Suppressor macrophage treated with lipopolysaccharide for 1 hour (primary cell): ENCODE measurements around the gene FAM20C.
"Not testable (repeated sequence)": the region's sequence is repeated elsewhere in the genome, so short reads cannot be mapped to it uniquely, and the experiment has no call there.

Experiments used
- DNase-seq, 3 donors: peaks; one replicate each; pipeline ENCODE4 v3.0.0-alpha.2; 2020 to 2022

FAM20C gene

DNA sequence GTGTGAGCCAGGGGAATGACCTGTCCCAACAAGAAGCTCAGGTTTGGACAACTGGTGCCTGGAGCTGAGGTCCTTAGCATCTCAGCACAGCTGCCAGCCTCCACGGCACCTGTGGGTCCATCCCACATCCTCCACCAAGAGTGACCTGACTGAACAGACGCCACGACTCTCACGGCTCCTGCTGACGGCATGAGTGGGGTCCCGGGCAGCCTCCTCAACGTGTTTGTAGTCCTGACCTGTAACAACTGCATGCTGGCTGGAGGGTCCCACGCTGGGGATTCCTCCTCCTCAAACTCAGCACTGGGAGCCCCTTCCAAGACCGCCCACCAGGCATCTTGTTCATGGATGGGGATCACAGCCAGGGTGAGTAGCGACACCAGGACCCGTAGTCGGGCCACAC, 36.2 kb downstream of the FAM20C start:
- DNase-seq, result no peak

DNA sequence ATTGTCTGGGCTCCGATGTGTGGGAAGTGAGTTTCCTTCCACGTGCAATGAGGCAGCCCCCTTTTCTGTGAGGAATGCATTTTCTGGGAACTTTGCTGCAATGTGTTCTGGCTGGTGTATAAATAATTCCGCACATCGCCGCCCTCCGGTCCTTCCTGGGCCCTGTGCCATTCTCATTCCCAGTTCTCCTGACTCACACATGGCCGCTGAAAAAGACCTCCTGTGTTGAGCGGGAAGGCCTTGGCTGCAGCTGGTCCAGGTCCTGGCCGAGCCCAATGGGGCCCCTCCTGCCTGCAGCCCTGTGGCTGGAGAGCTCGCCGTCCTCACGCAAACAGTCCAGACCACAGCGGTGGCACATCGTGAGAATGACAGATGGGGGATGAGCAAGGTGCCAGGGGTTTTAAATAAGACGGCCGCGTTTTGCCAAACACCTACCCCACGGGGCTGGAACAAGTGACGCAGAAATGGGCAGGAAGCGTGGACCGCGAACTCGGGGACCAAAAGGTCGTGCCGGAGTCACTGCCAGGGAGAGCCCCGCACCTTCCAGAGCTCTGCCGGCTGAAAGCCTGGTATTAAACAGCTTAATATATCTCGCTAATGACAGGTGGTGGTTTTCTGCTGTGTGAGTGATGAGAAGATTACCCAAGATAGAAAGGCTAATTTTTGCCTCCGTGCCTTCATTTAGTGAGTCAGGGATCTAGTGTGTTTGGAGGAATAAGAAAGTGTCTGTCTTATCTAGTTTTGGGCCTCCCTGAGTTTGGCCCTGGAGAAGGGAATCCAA, 37.0 kb downstream of the FAM20C start:
- no peak for DNase-seq

- DNase-seq, result no peak
Measured at GRCh38 chr7:230274-230673, 37.9 kb downstream of the FAM20C start.

- DNase-seq, result peak in 1 of 3 donors; percentile 24
Measured at GRCh38 chr7:231030-231857, 38.9 kb downstream of the FAM20C start.

DNA sequence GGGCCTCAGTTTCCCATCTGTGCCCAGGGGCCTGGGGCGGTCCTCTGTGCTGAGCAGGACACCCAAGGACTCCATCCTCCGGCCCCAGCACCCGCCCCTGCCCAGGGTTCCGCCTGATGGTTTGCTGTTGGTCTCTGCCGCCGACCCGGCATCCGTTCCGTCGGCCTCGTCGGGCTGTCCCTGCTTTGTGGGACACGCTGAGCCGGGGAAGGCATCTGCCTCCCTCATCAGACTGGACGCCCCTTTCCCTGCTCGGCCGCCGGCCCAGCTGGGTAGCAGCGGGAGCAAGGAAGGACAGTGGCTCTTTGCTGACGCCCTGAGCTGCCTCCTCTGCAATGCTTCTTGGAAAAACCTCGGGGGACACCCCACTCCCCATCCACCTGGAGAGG, 39.5 kb downstream of the FAM20C start:
- DNase-seq, result no peak

- no peak for DNase-seq
Measured at GRCh38 chr7:232410-233248, 40.3 kb downstream of the FAM20C start.

- no peak for DNase-seq
Measured at GRCh38 chr7:233249-234035, 41.1 kb downstream of the FAM20C start.

- DNase-seq, result no peak
Measured at GRCh38 chr7:234051-234707, 41.8 kb downstream of the FAM20C start.

DNA sequence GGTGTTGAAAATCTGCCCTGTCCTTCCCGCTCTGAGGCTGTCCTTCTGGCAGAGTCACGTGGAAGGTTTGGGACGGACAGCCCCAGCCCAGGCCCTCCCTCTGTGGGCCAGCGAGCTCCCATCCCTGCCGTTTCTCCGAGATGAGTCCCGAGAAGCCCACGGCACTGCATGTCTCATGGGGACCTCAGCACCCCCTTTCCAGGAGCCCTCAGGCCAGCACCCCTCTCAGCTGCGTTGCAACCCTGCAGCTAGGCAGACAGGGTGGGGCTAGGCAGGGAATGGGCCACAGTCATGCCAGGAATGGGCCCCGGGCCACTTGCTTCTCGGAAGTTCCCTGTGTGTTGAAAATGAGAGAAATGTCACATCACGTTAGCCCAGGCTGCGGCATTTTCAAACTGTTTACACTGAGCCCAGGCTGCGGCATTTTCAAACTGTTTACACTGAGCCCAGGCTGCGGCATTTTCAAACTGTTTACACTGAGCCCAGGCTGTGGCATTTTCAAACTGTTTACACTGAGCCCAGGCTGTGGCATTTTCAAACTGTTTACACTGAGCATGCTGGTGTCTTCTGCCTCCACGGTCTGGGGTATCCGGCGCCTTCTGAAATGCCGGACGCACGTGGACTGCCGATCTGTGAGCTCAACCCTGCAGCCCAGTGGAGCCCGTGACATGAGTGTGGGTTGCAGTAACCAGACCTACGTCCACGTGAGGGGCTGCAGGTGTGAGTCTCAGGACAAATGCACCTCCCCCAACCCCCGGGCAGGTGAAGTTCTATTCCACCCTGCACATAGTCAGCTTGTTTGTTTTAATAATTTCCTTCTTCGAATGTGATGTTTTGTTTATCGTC, 42.6 kb downstream of the FAM20C start:
- DNase-seq, result no peak

GRCh38 chr7:235576-236395, 43.4 kb downstream of the FAM20C start:
- DNase-seq, result no peak

DNA sequence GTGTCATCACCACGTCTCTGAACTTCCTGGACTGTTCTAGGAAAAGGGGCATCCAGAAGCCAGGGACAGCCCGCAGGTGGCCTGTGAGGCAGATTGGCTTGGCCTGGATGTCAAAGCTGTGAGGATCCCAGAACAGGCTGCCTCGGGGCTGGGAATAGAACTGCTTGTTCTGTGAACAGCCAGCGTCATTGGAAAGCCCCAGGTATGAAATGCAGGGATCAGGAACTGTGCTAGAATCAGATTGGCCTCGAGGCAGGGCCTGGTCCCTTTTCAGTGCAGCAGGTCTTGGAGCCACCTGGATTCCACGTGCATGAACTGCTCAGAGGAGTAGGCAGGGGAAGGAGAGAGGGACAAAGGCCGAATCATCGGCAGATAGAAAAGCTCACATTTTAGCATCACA, 44.6 kb downstream of the FAM20C start:
- DNase-seq, result no peak

DNA sequence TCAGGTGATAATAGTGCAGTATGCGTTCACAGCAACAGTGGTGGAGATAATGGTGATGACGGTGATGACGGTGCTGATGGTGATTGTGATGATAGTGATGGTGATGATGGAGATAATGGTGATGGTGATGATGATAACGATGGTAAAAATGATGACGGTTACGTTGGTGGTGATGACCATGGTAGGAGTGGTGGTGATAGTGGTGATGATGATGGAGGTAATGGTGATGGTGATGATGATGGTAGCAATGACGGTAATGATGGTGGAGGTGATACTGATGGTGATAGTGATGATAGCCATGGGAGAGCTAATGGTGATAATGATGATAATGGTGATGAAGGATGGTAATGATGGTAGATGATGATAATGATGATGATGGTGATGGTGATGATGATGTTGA, 45.0 kb downstream of the FAM20C start:
- no peak for DNase-seq

DNA sequence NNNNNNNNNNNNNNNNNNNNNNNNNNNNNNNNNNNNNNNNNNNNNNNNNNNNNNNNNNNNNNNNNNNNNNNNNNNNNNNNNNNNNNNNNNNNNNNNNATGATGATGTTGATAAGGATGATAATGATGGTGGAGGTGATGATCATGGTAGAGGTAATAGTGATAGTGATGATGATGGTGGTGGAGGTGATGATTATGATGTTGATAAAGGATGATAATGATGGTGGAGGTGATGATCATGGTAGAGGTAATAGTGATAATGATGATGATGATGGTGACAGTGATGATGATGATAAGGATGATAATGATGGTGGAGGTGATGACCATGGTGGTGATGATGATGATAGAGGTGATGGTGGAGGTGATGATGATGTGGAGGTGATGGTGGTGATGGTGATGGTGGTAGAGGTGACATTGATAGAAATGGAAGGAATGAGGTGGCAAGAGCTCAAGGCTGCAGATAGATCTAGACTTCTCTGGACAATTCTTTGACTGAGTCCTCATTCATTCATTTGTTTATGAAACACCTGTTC, 47.8 kb downstream of the FAM20C start:
- no peak for DNase-seq

- DNase-seq, result no peak
Measured at GRCh38 chr7:240887-241421, 48.6 kb downstream of the FAM20C start.

GRCh38 chr7:241513-241912, 49.1 kb downstream of the FAM20C start:
- no peak for DNase-seq

- not testable (repeated sequence) for DNase-seq
Measured at GRCh38 chr7:242826-243579, 50.6 kb downstream of the FAM20C start.

- not testable (repeated sequence) for DNase-seq
Measured at GRCh38 chr7:243580-243978, 51.2 kb downstream of the FAM20C start.

- DNase-seq, result no peak
Measured at GRCh38 chr7:244974-245373, 52.6 kb downstream of the FAM20C start.
